Measurements from ENCODE around the gene SMIM3. TPM values are rescaled to one million over a fixed set of nuclear protein-coding genes. Genes with fewer than 3 reads are reported as not detected.

The SMIM3 gene
- total and polyA plus RNA-seq, 2 of the 8 experiments (the other 6 are each of a cell fraction or from before 2014, with no cell fraction given): 10.4 to 15.7 TPM

DNA sequence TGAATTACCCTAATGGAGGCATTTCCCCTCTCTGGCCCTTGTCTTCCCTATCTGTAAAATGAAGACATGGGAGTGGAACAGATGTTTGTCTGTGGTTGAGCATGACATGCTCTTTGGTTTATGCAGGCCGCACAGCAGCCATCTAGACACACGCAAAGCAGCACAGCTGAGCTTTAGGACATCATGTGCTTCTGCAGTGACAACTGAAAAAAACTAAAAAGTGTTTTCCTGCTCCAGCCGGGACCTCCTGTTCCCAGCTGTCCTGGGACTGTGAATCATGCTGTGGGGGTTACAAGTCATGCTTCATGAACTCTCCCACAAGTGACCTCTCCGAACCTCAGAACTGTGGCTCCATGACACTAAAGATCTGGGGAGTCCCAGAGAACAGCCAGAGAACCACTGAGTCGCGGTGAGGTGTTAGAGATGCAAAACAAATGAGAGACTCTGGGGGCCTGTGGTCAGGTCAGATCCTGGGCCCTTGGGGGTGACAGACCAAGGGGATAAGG, 1.7 kb downstream of the SMIM3 start (continued):
- TF ChIP-seq, protein P1, sequence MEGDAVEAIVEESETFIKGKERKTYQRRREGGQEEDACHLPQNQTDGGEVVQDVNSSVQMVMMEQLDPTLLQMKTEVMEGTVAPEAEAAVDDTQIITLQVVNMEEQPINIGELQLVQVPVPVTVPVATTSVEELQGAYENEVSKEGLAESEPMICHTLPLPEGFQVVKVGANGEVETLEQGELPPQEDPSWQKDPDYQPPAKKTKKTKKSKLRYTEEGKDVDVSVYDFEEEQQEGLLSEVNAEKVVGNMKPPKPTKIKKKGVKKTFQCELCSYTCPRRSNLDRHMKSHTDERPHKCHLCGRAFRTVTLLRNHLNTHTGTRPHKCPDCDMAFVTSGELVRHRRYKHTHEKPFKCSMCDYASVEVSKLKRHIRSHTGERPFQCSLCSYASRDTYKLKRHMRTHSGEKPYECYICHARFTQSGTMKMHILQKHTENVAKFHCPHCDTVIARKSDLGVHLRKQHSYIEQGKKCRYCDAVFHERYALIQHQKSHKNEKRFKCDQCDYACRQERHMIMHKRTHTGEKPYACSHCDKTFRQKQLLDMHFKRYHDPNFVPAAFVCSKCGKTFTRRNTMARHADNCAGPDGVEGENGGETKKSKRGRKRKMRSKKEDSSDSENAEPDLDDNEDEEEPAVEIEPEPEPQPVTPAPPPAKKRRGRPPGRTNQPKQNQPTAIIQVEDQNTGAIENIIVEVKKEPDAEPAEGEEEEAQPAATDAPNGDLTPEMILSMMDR (IDR thresholded peaks at IDR 0.05; ENCODE audit: control extremely low read depth in 1 of 3, insufficient read depth in 1 of 3, low read depth in 1 of 3, low read length in 3 of 3): no peak
- TF ChIP-seq MAFK (IDR thresholded peaks at IDR 0.05; ENCODE audit: low read depth, low read length): no peak
- TF ChIP-seq RBBP5 (IDR thresholded peaks at IDR 0.05; ENCODE audit: borderline replicate concordance, low read depth, low read length): no peak
- no peak for TF ChIP-seq BRCA1 (IDR thresholded peaks at IDR 0.05; ENCODE audit: low read depth, low read length)
- no peak for TF ChIP-seq CHD1 (IDR thresholded peaks at IDR 0.05; ENCODE audit: low read depth, low read length)
- TF ChIP-seq YY1 (IDR thresholded peaks at IDR 0.05; ENCODE audit: low read depth, low read length): no peak
- no peak for TF ChIP-seq PHF8 (conservative IDR thresholded peaks at IDR 0.05; ENCODE audit: low read depth, low read length)
- TF ChIP-seq RXRA (IDR thresholded peaks at IDR 0.05; ENCODE audit: insufficient read depth, low read depth, low read length): no peak
- TF ChIP-seq JUND (IDR thresholded peaks at IDR 0.05; ENCODE audit: low read length): no peak
- no peak for TF ChIP-seq SUZ12 (IDR thresholded peaks at IDR 0.05; ENCODE audit: low read length)
- TF ChIP-seq TAF1 (IDR thresholded peaks at IDR 0.05; ENCODE audit: low read depth, low read length): no peak
